ENCODE data around the gene CCNY.

The CCNY gene

GRCh38 chr10:35331894-35332640 lies 4.2 kb upstream of the CCNY start:
- Histone ChIP-seq H3K4me2 (ENCODE audit: low read length) (no peak overlapping the region), H2AFZ (ENCODE audit: low read depth, low read length) (no peak overlapping the region), H3K9ac (ENCODE audit: low read length) (no peak overlapping the region), H3K27ac (ENCODE audit: low read length) (no peak overlapping the region), H3K79me2 (ENCODE audit: low read length) (peaks cover 18% of the 10 kb centered on the region), H3K4me3 (ENCODE audit: low read length) (no peak overlapping the region), H4K20me1 (ENCODE audit: insufficient read depth, low read length) (peaks cover 8% of the 10 kb centered on the region; the same call in 1 of the 2 replicates), H3K4me1 (ENCODE audit: low read length) (peaks cover 6% of the 10 kb centered on the region; the same call in 1 of the 2 replicates), H3K9me3 (ENCODE audit: insufficient read depth, low read length) (no peaks in the 10 kb centered on the region), H3K36me3 (replicated peaks; ENCODE audit: low read depth, low read length) (no peaks in the 10 kb centered on the region), H3K27me3 (ENCODE audit: low read depth, low read length) (no peaks in the 10 kb centered on the region)
- TF ChIP-seq EZH2phosphoT487 (IDR thresholded peaks at IDR 0.05; ENCODE audit: low read depth) (no peak), CTCF (IDR thresholded peaks at IDR 0.05; ENCODE audit: low read depth, low read length) (no peak)

GRCh38 chr10:35334297-35334696 lies 2.0 kb upstream of the CCNY start:
- Histone ChIP-seq H4K20me1 (ENCODE audit: insufficient read depth, low read length) (peaks cover 27% of the 10 kb centered on the region), H3K27me3 (ENCODE audit: low read depth, low read length) (peaks cover 9% of the 10 kb centered on the region), H3K9me3 (ENCODE audit: insufficient read depth, low read length) (no peaks in the 10 kb centered on the region), H3K4me2 (ENCODE audit: low read length) (no peak overlapping the region), H2AFZ (ENCODE audit: low read depth, low read length) (no peak overlapping the region), H3K9ac (ENCODE audit: low read length) (no peak overlapping the region), H3K79me2 (ENCODE audit: low read length) (peaks cover 39% of the 10 kb centered on the region), H3K27ac (ENCODE audit: low read length) (no peak overlapping the region), H3K36me3 (replicated peaks; ENCODE audit: low read depth, low read length) (no peaks in the 10 kb centered on the region), H3K4me1 (ENCODE audit: low read length) (peaks cover 23% of the 10 kb centered on the region), H3K4me3 (ENCODE audit: low read length) (no peak overlapping the region)
- no peak for TF ChIP-seq CTCF (IDR thresholded peaks at IDR 0.05; ENCODE audit: low read depth, low read length)

- peaks cover 34% of the 10 kb centered on the region for H3K4me1 ChIP-seq (ENCODE audit: low read length)
- H2AFZ ChIP-seq (ENCODE audit: low read depth, low read length), result no peak overlapping the region
- peak overlapping the region; percentile 76 for H3K9ac ChIP-seq (ENCODE audit: low read length)
- peaks cover 9% of the 10 kb centered on the region for H3K27me3 ChIP-seq (ENCODE audit: low read depth, low read length)
- H4K20me1 ChIP-seq (ENCODE audit: insufficient read depth, low read length), result peaks cover 34% of the 10 kb centered on the region
- peaks cover 43% of the 10 kb centered on the region for H3K79me2 ChIP-seq (ENCODE audit: low read length)
- peak overlapping the region; percentile 96 for H3K4me2 ChIP-seq (ENCODE audit: low read length)
- no peaks in the 10 kb centered on the region for H3K36me3 ChIP-seq (replicated peaks; ENCODE audit: low read depth, low read length)
- H3K4me3 ChIP-seq (ENCODE audit: low read length), result peak overlapping the region; percentile 97
- no peak overlapping the region for H3K27ac ChIP-seq (ENCODE audit: low read length)
- no peaks in the 10 kb centered on the region for H3K9me3 ChIP-seq (ENCODE audit: insufficient read depth, low read length)
- no peak for TF ChIP-seq EZH2phosphoT487 (IDR thresholded peaks at IDR 0.05; ENCODE audit: low read depth)
- no peak for TF ChIP-seq CTCF (IDR thresholded peaks at IDR 0.05; ENCODE audit: low read depth, low read length)
Measured at GRCh38 chr10:35335133-35336083, 901 bp upstream of the CCNY start.

Measured in OCI-LY3 (cell line).